ENCODE measurements around the gene MAST4.

MAST4 gene

DNA sequence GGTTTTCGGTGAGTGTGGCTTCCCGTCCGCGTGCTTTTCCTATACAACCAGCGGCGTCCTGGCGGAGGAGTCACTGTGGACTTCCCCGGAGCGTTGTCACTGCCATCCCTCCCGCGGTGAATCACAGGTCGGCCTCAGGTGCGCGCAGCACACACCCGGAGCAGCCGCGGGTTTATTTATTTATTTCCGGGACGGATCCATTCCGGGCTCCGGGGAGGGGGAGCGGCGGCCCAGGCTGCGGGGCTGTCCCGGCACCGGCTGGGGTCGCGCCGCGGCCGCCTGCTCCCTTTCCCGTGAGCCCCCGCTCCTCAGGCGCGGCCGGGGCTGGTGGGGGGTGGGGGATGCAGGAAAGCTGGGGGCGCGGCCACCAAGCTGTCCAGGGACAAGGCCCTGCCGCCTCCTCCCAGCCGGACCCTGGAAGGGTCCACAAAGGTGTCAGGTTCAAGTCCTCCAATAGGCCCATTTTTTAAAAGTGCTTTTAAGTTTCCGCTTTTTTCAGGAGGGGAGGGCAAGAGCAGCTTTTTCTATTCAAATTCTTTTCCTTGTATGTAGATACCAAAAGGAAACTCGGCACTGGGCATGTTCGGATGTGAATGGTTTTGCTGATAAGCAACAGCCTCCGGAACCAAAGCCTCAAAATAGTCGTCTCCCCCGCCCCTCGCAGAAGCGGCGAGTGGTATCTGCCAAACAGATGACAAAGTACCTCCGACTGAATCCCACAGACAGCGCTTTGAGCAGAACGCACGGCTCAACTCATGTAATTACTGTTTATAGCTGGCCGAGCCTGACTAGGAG, 407.9 kb downstream of the MAST4 start:
- no peak for DNase-seq

DNA sequence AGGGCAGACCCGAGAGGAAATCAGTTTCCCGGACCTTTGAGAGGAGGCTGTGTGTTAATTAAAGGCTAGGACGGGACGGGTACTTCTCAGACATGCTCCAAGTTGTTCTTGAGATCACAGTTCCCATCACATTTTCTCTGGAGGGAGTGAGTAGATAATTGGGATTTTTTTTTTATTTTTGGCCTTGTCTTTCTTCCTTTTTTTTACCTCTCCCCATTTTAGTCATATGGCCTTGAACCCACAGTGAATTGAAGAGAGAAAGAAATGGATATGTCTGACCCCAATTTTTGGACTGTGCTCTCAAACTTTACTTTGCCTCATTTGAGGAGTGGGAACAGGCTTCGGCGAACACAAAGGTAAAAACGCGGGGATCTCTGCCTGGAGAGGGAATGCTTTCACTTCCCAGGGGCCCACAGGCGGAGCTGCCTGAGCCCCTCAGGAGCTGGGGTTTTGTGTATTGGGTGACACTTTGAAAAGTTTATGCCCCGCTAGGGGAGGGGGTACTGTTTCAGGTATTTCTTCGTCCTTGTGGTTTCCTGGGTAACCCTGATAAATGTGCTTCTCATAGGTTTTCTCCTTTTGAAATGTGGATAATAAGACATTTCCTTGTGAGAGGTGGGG, 408.6 kb downstream of the MAST4 start:
- DNase-seq = no peak

GRCh38 chr5:67005737-67006499, 409.7 kb downstream of the MAST4 start:
- no peak for DNase-seq

- no peak for DNase-seq
Observed at GRCh38 chr5:67006500-67006848, 410.3 kb downstream of the MAST4 start.

DNA sequence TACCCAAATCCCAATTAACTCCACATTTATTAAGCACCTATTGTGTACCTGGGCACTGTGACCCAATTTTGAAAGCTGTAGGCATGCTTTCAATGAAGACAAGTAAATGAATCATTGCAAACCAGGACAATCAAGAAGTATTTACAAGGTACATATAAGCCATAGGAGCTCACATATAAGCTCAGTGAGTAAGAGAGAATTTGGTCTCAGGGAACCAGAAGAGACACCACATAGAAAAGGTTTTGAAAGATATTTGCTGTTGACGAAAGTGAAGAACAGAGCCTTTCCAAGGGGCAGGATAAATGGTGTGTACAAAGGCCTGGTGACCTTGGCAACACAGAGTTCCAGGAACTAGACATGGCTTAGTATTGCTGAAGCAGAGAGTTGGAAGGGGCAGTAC, 412.8 kb downstream of the MAST4 start:
- DNase-seq = no peak

DNA sequence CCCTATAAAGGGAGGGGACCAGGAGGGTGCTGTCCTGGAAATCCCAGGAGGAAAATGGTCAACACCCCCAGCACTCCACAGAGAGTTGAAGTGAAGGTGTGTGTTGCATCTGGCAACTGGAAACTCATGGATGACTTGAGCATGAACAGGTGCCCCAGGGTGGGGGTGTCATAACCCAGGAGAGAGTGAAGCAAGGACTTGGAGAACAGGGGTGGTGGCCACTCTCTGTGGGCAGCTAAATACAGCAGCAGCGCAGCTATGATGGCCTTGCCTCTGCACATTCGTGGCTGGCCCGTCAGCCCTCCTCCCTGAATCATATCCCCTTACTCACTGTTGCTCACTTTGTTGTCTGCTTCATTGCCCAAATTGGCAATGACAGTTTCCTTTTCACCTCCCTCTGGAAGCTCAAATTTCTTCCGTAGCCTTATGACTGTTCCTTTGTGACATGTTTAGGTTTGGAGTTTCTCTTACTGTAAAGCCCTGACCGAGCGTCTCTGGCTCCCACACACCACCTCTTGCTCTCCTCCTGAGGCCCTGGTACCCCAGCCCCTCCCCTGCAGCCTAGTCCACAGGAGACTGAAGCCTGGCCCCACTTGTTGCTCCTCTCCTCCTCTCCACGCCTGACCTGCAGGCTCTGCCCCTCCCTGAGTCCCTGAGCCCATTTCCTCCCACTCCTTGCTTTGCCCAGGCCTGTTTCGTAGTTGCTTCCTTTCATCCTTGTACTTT, 414.7 kb downstream of the MAST4 start:
- no peak for DNase-seq

DNA sequence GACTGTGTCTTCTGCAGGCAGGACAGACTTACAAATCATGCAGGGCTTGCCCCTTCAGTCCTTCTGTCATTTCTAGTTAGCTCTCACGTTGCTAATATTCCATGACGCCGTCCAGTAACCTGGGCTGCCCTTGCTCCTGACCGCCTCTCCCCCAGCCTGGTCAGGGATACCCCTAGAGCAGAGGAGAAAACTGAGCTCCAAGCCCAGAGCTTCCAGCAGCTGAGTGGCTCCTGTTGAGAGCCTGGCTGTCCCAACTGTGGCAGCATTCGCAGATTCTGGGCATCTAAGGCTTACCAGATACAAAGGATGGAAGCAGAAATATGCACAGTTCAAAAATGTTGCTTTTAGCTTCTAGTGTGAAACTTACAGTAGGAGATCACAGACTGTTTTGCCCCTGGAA, 415.2 kb downstream of the MAST4 start:
- no peak for DNase-seq

- no peak for DNase-seq
Observed at GRCh38 chr5:67012171-67012570, 416.0 kb downstream of the MAST4 start.

- DNase-seq = no peak
Observed at GRCh38 chr5:67013719-67014118, 417.5 kb downstream of the MAST4 start.

- DNase-seq = no peak
Observed at GRCh38 chr5:67014191-67014590, 418.0 kb downstream of the MAST4 start.

DNA sequence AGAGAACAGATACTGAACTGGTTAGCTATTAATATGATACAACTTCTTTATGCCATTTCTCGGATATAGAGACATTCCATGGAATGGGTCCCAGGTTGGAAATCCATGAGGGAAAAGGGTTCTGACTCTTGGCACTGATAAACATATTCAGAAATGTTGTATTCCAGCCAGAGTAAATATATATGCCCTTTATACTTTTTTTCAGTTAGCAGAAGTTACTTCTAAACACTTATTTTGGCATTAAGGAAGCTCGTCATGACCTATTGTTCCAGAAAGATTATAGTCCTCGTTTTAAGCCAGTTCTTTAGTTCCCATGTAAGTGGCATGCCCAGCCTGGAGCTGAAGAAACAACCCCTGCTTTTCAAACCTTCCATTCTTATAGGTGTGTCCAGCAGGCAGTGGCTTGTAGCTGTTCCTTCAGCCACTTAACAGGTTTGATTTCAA, 418.8 kb downstream of the MAST4 start:
- DNase-seq = no peak

GRCh38 chr5:67015541-67016191, 419.5 kb downstream of the MAST4 start:
- no peak for DNase-seq

DNA sequence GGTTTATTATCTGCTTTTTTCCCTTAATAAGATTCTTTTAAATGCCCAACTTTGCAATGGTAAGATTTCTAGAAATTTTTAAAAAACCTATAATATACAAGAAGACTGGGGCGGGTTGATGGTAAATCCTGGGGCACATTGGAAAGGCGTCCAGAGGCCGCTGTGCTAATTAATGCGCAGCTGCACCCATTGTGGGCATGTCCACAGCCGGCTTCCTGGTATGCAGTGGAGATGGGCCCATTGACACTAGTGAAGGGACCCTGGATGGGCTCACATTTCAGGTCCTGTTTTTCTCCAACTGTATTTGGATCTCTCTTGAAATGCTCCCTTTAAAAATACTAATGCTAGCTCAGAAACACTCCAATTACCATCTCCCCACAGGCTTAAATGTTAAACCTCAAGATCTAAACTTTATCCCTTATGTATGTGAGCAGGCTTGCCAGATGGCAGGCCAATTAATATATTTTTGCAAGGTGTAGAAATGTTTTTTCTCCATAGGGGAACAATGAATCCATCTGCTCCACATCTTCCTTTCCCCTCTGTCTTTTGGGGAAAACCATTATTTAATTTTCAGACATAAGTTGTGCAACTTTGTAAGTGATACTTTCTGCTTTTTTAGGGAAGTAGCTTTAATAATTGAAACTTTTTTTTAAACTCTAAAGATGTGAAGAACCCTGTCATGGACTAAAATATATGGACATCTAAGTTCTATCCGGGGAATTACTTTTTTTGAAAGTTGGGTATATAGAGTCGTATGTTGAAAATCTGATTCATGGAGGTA, 423.1 kb downstream of the MAST4 start:
- no peak for DNase-seq

DNA sequence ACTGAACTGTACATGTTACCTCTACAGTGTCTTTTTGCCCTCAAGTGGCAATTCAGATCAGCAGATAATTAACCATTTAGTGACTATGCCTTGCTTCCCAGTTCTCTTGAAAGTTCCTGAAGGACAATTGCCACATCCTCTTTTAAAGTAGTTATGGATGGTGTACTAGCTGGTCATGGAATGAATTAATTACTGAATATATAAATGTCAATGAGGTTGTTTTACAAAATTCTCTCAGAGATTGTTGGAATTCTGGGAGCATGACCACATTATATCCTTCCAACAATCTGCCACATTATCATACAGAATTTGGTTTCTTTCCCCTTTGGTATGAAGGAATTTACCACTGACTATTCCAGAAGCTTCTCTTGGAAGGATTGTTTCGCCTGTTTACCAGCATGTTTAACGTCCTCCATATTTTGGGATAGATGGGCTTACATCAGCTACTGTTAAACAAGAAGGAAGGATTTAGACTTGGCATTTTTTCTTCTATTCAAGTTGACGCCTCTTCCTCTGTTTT, 424.0 kb downstream of the MAST4 start:
- no peak for DNase-seq

DNA sequence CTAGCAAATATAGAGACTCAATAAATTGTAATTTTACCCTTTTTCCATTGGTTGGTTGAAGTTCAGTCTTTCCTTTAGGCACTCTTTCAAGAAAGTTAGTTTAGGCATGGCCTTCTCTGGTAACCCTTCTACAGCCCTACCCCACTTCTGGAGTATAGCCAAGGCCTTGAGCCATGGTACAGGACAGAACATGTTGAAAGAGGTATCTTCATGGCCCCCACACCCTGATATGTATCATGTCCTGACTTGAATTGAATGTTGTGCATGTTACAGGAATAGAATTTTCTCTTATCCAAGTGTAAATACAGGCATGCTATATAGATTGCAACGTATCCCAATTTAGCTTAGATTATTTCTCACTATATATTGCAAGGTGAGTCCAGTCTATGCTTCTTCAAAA, 424.8 kb downstream of the MAST4 start:
- DNase-seq = no peak

- DNase-seq = no peak
Observed at GRCh38 chr5:67021521-67021920, 425.3 kb downstream of the MAST4 start.

- no peak for DNase-seq
Observed at GRCh38 chr5:67021962-67022361, 425.8 kb downstream of the MAST4 start.

DNA sequence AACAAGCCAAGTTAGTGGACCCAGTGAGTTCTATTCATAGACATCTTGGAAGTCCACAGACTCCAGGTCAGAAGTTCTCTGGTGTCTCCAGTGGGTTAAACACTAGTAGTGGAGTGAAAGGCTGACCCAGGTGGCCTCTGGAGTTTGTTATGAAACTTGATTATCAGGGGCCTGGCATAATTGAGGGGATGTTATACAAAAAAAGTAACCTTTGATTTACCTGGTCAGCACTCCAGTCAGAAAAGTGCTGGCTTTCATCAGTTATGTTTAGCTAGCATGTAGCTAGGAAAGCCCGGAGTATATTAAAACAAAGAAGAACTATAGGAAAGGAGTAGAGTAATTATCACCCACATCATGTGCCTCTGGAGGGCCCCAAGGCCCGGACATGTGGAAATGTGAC, 429.3 kb downstream of the MAST4 start:
- no peak for DNase-seq

- DNase-seq = no peak
Observed at GRCh38 chr5:67026278-67026677, 430.1 kb downstream of the MAST4 start.

DNA sequence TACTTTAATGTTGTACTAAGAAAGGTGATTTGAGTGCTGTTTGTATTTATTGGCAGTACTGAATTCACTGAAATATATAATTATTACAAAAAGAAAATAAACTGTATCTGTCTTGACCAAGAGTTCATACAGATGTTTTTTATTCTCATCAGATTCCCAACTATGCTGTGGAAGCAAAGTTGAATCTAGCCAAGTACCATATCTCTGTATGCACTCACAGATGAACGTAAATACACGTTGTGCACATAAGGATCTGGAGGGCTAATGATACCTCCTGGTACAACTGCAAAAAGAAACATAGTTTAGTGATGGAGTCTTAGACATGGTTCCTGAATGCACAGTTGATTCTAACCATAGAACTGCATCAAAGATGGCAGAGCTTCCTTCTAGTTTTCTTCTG, 431.0 kb downstream of the MAST4 start:
- DNase-seq = no peak

DNA sequence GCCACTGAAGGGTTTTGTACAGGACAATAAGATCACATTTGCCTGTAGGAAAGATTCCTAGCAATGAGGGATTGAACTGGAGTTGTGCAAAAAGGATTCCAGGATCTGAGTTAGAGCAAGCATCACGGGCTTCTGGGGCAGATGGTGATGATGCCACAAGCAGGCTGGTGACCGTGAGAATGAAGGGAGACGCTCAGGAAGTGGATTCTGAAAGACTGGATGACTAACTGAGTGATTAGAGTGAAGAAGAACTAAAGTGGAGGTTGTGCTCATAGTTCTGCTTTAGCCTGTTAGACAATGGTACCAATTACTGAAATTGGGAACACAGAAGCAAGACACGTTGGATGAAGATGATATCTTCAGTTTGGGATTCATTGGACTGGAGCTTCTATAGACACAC, 432.2 kb downstream of the MAST4 start:
- DNase-seq = no peak

GRCh38 chr5:67028941-67029340, 432.7 kb downstream of the MAST4 start:
- DNase-seq = no peak
